ENCODE results near the gene PDK1.
"Not testable (repeated sequence)": the region's sequence is repeated elsewhere in the genome, so short reads cannot be mapped to it uniquely, and the experiment has no call there.

Gene PDK1

GRCh38 chr2:172554352-172555271 is 1.3 kb upstream of the PDK1 start:
- no peak for DNase-seq

DNA sequence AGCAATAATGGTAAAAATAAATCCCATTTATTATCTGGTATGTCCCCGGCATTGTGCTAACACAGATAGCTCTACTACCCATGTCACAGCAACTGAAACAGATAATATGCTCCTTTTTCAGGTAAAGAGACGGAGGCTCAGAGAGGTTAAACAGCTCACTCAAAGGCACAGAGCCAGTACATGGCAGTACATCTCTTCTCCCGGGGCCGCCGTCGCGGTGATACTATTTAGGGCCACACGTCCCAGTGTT is 693 bp upstream of the PDK1 start:
- no peak for DNase-seq

GRCh38 chr2:172556284-172557033 is 569 bp downstream of the PDK1 start:
- no peak for DNase-seq

GRCh38 chr2:172558372-172558771 is 2.5 kb downstream of the PDK1 start:
- no peak for DNase-seq

DNA sequence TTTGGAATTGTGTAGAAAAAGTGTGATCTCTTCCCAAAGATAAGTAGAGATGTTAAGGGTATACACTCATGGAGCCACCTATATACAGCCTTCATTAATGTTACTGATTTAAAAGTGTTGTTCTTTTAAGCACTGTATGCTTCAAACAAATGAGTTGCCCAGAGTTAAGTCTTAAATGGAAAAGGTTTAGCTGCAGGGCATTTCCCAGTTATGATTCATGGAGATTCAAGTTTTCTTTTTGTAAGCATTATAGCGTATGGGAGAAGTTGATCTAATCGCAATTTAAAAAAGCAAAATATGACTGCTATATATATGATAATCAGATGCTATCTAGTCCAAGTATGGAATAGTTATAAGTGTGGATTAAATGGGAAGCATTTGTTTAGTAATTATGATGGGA is 4.8 kb downstream of the PDK1 start:
- DNase-seq = no peak

- no peak for DNase-seq
Measured at GRCh38 chr2:172561270-172561669, 5.4 kb downstream of the PDK1 start.

DNA sequence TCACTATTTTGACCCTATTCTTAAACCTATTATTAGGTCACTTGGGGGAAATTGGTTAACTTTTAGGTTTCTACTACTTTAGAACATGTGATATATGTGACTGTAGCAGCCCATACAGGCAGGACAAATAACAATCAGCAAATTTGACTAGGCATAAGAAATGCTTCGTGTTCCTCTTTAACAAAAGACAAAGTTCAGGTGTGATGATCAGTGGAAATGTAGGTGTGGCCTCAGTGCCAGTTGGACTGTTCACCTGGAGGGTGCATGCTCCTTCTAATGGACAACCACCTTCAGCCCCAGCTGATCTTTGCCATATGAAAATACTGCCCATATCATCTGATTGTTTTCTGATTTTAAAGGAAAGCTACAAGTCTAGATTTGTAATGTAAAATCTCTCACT is 6.4 kb downstream of the PDK1 start:
- DNase-seq = no peak

GRCh38 chr2:172564376-172564775 is 8.5 kb downstream of the PDK1 start:
- no peak for DNase-seq

DNA sequence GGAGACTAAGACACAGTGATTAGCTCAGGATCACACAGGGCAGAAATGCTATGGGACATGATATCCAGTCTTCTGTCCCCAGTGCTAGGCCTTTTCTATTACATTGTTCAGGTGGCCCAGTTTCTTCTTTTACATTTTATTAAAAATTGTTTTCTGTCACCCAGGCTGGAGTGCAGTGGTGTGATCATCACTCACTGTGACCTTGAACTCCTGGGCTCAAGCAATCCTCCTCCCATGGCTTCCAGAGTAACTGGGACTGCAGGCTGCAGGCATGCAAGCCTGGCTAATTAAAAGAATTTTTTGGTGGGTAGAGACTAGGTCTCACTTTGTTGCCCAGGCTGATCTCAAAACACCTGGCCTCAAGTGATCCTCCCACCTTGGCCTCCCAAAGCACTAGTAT is 15.4 kb downstream of the PDK1 start:
- no peak for DNase-seq

- DNase-seq = no peak
Measured at GRCh38 chr2:172572981-172573380, 17.1 kb downstream of the PDK1 start.

- no peak for DNase-seq
Measured at GRCh38 chr2:172574965-172575364, 19.1 kb downstream of the PDK1 start.

DNA sequence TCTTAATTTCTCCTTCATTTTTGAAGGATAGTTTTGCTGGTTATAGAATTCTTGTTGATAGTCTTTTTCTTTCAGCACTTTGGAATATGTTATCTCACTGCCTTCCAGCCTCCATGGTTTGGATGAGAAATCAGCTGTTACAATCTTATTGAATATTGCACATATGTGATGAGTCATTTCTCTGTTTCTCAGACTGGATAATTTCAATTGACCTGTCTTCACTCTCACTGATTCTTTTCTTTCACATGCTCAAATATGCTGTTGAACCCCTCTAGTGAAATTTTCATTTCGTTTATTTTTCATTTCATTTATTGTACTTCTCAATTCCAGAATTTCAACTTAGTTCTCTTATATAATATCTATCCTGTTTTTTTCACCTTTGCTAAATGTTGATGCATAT is 22.2 kb downstream of the PDK1 start:
- no peak for DNase-seq

GRCh38 chr2:172578860-172579512 is 23.1 kb downstream of the PDK1 start:
- no peak for DNase-seq

DNA sequence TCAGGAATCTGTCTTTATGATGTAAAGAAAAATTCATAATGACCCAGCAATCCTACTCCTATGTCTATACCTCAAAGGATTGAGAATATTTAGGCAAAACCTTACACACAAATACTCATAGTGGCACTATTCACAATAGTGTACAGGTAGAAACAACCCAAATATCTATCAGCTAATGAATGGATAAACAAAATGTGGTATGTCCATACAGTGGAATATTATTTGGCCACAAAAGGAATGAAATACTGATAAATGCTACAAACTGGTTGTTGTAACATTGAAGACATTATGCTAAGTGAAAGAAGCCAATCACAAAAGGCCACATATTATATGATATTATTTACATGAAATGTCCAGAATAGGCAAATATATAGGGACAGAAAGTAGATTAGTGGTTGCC is 24.7 kb downstream of the PDK1 start:
- DNase-seq = no peak

- no peak for DNase-seq
Measured at GRCh38 chr2:172582656-172583055, 26.8 kb downstream of the PDK1 start.

GRCh38 chr2:172586245-172586891 is 30.5 kb downstream of the PDK1 start:
- no peak for DNase-seq

GRCh38 chr2:172587231-172587630 is 31.3 kb downstream of the PDK1 start:
- not testable (repeated sequence) for DNase-seq

GRCh38 chr2:172588931-172589330 is 33.0 kb downstream of the PDK1 start:
- DNase-seq = no peak

GRCh38 chr2:172591386-172591785 is 35.5 kb downstream of the PDK1 start:
- not testable (repeated sequence) for DNase-seq

GRCh38 chr2:172592190-172592589 is 36.3 kb downstream of the PDK1 start:
- DNase-seq = not testable (repeated sequence)

DNA sequence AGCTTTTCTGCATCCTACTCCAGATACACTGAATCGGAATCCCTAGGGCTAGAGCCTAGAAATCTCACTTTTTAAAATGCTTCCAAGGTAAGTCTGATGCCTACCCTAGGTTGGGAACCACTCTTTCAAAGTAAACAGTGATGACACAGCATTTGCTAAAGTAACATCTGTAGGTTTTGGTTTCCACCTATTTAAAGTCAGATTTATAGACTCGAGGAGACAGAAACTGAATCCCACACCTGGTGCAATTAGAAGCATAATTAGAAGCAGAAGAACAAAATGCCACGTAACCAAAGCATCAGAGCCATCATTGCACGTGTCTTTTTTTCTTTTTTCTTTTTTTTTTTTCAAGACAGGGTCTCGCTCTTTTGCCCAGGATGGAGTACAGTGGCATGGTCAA is 40.9 kb downstream of the PDK1 start:
- no peak for DNase-seq

DNA sequence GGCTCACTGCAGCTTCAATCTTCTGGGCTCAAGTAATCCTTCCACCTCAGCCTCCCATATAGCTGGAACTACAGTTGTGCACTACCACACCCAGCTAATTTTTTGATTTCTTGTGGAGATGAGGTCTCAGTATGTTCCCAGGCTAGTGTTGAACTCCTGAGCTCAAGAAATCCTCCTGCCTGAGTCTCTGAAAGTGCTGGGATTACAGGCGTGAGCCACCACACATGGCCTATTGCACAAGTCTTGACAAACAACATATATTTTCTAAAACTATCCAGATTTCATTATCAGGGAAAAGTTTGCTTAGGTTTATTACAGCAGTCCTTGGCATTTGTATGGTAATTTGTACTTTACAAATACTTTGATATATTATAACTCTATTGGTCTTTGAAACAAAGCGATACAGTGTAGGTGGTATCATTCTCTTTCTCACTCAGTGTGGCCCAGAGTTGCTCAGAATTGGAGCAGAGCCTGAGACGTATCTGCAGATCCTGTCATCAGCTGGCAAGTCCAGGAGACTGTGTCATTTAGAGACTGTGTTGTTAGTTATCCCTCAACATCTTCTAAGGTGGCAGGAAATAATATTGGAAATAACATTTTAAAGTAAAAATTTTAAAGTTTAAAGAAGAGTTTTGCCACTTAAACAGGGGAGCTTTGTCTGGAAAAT is 41.4 kb downstream of the PDK1 start:
- DNase-seq = no peak

GRCh38 chr2:172599947-172600346 is 44.1 kb downstream of the PDK1 start:
- DNase-seq = no peak
